NB4 (cell line): ENCODE measurements around the gene KAZN.

Experiments
- DNase-seq: peaks from one replicate; pipeline ENCODE4 v3.0.0; 2010; ENCODE audit warnings: low read depth
- H3K4me3 ChIP-seq: one replicate; pipeline ENCODE4 v1.5.1; 2011; ENCODE audit warnings: mild to moderate bottlenecking, low read depth, low read length, moderate library complexity
- MAX ChIP-seq: IDR thresholded peaks from 2 replicates; pipeline ENCODE4 v1.6.1; 2011; ENCODE audit warnings: low read depth, low read length
- MYC ChIP-seq: IDR thresholded peaks from 2 replicates; pipeline ENCODE4 v1.6.1; 2011; ENCODE audit warnings: low read depth, low read length
- POLR2A ChIP-seq: IDR thresholded peaks from 2 replicates; pipeline ENCODE4 v1.6.1; 2011; ENCODE audit warnings: mild to moderate bottlenecking; ENCODE audit not compliant: insufficient read length; ENCODE audit errors: extremely low read depth
- TF ChIP-seq, protein P1 (sequence below): IDR thresholded peaks from one replicate; pipeline ENCODE4 v1.5.1; 2012; ENCODE audit warnings: low read depth, low read length

Gene KAZN

GRCh38 chr1:14760780-14761179 lies 162.3 kb downstream of the KAZN start:
- TF ChIP-seq MAX, result no peak
- TF ChIP-seq, protein P1, sequence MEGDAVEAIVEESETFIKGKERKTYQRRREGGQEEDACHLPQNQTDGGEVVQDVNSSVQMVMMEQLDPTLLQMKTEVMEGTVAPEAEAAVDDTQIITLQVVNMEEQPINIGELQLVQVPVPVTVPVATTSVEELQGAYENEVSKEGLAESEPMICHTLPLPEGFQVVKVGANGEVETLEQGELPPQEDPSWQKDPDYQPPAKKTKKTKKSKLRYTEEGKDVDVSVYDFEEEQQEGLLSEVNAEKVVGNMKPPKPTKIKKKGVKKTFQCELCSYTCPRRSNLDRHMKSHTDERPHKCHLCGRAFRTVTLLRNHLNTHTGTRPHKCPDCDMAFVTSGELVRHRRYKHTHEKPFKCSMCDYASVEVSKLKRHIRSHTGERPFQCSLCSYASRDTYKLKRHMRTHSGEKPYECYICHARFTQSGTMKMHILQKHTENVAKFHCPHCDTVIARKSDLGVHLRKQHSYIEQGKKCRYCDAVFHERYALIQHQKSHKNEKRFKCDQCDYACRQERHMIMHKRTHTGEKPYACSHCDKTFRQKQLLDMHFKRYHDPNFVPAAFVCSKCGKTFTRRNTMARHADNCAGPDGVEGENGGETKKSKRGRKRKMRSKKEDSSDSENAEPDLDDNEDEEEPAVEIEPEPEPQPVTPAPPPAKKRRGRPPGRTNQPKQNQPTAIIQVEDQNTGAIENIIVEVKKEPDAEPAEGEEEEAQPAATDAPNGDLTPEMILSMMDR, result no peak
- TF ChIP-seq POLR2A, result no peak
- no peak for TF ChIP-seq MYC
- H3K4me3 ChIP-seq, result no peak overlapping the region

DNA sequence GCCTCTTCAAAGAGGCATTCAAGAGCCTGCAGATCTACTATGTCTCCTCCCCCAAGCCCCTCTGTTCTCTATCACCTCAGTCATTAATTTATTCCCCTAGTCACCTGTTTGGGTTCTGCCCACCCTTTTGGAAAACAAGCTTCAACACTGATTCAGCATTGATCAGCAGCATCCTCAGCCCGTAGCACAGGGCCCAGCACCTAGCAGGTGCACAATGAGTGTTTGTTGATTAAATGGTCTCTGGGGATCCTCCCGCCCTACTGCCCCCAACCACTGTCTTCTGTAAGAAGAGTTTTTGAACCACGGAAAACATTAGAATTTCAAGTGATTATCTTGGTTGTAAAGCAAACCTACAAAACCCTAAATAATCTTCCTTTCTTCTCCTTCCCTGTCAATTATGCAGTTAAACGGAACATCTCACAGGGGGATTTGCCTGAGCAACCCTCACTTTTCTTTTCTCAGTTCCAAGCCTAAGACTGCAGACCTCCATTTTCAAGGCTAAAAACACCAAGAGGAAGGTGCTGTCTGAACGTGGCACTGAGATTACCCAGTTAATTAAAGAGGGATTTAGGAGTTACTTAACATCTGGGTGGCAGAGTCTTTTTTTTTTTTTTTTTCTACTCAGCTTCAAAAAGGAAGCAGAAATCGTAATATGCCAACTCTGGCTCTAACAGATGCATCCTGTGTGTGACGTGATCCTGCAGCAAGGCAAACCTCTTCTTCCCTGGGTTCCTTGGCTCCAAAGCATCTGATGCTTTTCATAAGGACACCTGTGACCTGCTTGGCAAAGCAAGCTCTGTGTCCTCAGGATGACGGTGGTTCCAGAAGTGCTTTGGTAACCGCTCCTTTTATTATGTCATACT lies 163.0 kb downstream of the KAZN start:
- no peak overlapping the region for H3K4me3 ChIP-seq
- DNase-seq, result no peak
- TF ChIP-seq MAX (no peak), MYC (no peak), POLR2A (no peak)
- TF ChIP-seq, protein P1, result no peak

More at GRCh38 chr1:14760780-14761179, 162.3 kb downstream of the KAZN start:
- DNase-seq, result no peak

DNA sequence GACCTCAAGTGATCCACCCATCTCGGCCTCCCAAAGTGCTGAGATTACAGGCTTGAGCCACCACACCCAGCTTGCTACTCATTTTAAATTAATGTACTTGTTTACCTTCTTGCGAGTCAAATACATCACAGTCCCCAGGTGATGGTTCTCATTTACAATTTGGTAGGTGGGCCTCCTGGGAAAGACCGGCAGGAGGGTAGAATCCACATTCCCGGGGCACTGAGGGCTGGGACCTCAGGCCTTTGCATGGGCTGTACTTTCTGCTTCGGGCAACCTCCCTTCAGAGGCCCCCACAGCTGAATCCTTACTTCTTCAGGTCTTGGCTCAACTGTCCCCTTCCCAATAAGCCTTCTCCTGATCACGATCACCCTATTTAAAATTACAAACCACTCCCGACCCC lies 165.5 kb downstream of the KAZN start:
- H3K4me3 ChIP-seq, result no peak overlapping the region
- DNase-seq, result no peak
- no peak for TF ChIP-seq MAX
- TF ChIP-seq MYC, result no peak
- no peak for TF ChIP-seq POLR2A
- TF ChIP-seq, protein P1, result no peak

DNA sequence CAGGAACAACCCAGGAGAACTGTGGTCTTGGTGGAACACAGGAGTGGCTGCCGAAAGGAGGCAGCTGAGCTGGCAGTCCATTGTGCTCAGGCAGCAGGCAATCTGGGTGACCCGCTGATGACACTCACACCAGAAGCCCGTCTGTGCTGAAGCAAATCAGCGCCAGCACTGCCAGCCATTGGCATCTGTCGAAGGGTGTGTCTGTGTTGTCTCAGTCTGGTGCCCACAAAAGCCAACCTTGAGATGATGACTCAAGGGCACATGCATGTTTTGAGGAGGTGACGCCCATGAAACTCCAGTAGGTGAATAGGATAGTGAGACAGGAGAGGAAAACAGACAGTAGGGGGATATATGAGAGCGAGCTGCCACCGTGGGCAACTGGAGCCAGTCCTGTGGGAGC lies 167.3 kb downstream of the KAZN start:
- TF ChIP-seq MAX, result no peak
- no peak for TF ChIP-seq MYC
- TF ChIP-seq, protein P1, result no peak
- no peak for DNase-seq
- no peak overlapping the region for H3K4me3 ChIP-seq

DNA sequence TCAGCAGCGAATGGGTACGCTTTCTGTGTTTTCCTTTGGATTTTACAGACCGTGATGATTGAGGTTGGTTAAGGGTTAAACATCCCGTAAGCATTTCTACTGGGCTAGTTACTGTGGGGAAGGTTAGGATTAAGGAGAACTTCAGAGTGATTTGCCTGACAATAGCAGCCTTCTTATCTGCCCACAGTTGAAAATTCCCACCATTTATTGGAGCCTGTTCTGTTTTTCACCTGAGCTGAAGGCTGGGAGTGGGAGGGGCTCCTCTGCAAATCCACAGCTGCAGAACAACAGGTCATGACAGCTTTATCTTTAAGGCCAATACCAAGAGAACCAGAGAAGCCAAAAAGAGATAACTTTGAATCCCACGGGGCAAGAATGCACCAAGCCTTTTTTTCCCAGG lies 168.6 kb downstream of the KAZN start:
- H3K4me3 ChIP-seq, result no peak overlapping the region
- no peak for TF ChIP-seq POLR2A
- TF ChIP-seq MAX, result no peak
- no peak for TF ChIP-seq MYC
- no peak for DNase-seq

DNA sequence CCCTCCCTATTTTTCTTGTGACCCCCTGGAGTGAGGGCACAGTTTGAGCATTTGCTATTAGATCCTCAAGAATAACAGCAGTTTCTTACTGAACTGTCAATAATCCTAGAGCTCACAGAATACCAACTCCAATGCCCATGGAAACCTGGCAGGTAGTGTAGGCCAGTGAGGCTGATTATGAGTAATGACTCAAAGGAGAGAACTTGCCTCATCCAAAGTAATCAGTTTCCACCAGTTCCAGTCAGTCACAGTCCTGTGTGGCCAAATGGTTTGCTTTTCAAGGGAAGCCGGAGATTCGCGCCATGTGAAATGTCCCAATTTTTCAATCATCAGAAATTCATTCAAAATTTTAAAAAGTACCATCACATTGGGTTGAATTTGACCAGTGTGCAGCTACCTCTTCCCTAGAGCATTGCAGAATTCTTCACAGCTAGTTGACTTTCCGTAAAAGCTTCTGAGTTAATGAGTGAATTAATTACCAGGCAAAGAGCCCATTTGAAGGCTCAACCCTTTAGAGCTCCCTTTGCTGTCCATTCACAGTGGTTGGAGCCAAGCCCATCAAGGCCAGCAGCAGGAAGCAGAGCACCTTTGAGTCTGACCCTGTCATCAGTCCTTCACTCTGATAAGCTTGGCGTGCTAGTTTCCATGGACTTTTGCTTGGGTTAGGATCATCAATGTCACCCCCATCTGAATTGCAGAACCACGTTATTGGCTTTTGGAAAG lies 170.3 kb downstream of the KAZN start:
- TF ChIP-seq MYC (no peak), MAX (no peak), POLR2A (no peak)
- TF ChIP-seq, protein P1, result no peak
- no peak overlapping the region for H3K4me3 ChIP-seq
- DNase-seq, result no peak
